H7 (cell line): ENCODE results near the gene NLRP10. TPM values are rescaled to one million over a fixed set of nuclear protein-coding genes. Genes with fewer than 3 reads are reported as not detected.
"Not testable (repeated sequence)": the region's sequence is repeated elsewhere in the genome, so short reads cannot be mapped to it uniquely, and the experiment has no call there.

Experiments used
- DNase-seq: peaks from one replicate; pipeline ENCODE4 v3.0.0; 2012
- H3K27me3 ChIP-seq: 2 replicates; pipeline ENCODE4 v1.6.0; 2011; ENCODE audit warnings: mild to moderate bottlenecking, low read length; ENCODE audit not compliant: control insufficient read depth, insufficient read depth
- H3K36me3 ChIP-seq: replicated peaks from 2 replicates; pipeline ENCODE4 v1.5.1; 2011; ENCODE audit warnings: low read length; ENCODE audit not compliant: control insufficient read depth, insufficient read depth
- H3K4me3 ChIP-seq: 2 replicates; pipeline ENCODE4 v1.5.1; 2011; ENCODE audit warnings: low read depth, mild to moderate bottlenecking, control low read depth, low read length, moderate library complexity; ENCODE audit not compliant: insufficient read depth
- total RNA-seq: library from RNA; depleted of rRNA; stranded (reverse); fragments of >200 nt; shearing (Covaris generic); gene quantifications from 2 replicates; pipeline ENCODE4 v1.2.3, GENCODE V29; 2014; rRNA removed

NLRP10 gene
- 0.14 TPM in 1 of 2 replicates, not detected in the other for total RNA-seq

DNA sequence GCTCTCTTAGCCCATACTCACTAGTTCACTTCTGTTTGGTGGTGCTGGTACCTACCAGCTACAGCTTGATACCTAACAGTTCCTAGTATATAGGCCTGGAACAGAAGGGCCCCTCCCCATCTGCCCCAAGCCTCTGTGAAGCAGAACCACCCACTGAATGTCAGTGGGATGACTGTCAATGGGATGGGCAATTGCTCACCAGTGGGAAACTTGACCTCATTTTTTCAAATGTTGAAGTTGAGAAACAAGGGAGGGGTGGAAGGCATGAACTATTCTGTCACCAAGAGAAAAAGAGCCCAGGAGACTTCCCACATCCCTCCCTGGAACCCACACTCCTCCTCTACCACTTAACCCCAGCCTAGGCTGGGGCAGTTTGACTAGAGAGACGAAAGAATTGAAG, at the start of gene NLRP10:
TSS of gene NLRP10 (minus strand) at position 62 of the 400 bp plus-strand sequence. CDS start 1,952 bp downstream, outside the sequence.
- H3K36me3 ChIP-seq = no peaks in the 10 kb centered on the region
- no peak within 1 kb of the TSS for H3K4me3 ChIP-seq
- DNase-seq = no peak
- H3K27me3 ChIP-seq = no peaks in the 10 kb centered on the region

- H3K27me3 ChIP-seq = peaks cover 29% of the 10 kb centered on the region
- H3K4me3 ChIP-seq = no peak overlapping the region
- H3K36me3 ChIP-seq = no peaks in the 10 kb centered on the region
- DNase-seq = no peak
These were observed 48.6 kb upstream of the NLRP10 start for GRCh38 chr11:8013833-8014232.

DNA sequence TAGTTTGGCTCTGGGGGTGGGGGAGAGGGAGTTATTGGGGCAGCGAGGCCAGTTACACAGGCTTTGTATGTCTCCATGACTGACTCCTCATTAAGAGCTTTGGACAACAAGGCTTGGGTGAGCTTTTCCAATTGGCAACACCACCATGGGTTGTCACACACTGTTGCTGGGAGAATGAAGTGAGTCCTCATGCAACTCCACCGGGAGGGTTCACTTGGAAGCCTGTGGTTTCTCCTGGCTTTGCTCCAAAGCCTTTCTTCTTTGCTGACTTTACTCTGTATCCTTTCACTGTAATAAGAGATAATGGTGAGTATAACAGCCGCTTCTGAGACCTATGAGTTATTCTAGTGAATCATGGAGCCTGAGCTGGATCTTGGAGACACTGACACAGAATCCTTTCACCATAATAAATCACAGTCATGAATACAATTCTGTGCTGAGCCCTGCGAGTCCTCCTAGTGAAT, 46.8 kb upstream of the NLRP10 start:
- no peak for DNase-seq
- peaks cover 11% of the 10 kb centered on the region for H3K27me3 ChIP-seq
- no peak overlapping the region for H3K4me3 ChIP-seq
- H3K36me3 ChIP-seq = no peaks in the 10 kb centered on the region

DNA sequence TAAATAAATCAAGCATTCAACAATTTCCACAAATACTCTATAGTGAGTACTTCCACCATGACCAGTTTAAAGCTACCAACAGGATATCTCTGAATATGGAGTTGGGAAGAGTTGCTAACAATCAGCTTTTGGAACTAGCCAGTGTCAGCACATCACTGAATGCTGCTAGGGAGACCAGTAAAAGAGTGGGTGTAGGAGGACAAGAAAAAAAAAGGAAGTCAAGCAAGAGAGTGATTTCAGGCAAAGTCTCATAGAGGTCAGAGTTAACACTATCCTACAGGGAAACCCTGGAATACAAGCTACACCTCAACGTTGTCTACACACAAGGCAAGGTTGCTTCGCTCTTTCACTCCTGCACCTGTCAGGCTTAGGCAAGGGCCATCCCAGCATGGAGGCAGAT, 46.1 kb upstream of the NLRP10 start:
- Histone ChIP-seq H3K36me3 (no peaks in the 10 kb centered on the region), H3K4me3 (no peak overlapping the region), H3K27me3 (peaks cover 6% of the 10 kb centered on the region)
- DNase-seq = no peak

- Histone ChIP-seq H3K4me3 (no peak overlapping the region), H3K36me3 (no peaks in the 10 kb centered on the region), H3K27me3 (no peaks in the 10 kb centered on the region)
- no peak for DNase-seq
These were observed 44.6 kb upstream of the NLRP10 start for GRCh38 chr11:8009856-8010255.

- H3K4me3 ChIP-seq = no peak overlapping the region
- no peaks in the 10 kb centered on the region for H3K36me3 ChIP-seq
- H3K27me3 ChIP-seq = no peaks in the 10 kb centered on the region
- peak; percentile 47 for DNase-seq
These were observed 43.0 kb upstream of the NLRP10 start for GRCh38 chr11:8008212-8008611.

GRCh38 chr11:8006349-8006977, 41.2 kb upstream of the NLRP10 start:
- H3K27me3 ChIP-seq = no peaks in the 10 kb centered on the region
- H3K4me3 ChIP-seq = no peak overlapping the region
- DNase-seq = peak; percentile 77
- no peaks in the 10 kb centered on the region for H3K36me3 ChIP-seq

DNA sequence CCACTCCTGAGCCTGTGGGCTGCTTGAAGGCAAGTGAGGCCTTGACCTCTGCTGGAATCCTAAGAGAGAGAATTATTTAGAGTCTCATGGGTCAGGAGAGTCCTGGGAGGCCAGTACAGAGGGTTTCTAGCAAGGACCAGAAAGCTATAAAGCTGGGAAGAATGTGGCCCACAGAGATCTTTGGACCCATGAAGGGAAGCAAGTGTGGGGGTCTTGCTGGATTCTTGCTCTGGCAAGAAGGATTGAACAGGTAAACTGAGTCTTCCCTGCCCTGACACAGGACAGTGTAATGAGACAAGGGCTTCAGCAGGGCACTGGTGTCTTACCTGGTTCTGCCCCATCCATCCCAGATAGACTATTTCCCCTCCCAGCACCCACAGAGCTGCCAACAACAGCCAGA, 40.3 kb upstream of the NLRP10 start:
- Histone ChIP-seq H3K4me3 (no peak overlapping the region), H3K27me3 (no peaks in the 10 kb centered on the region)
- no peak for DNase-seq

DNA sequence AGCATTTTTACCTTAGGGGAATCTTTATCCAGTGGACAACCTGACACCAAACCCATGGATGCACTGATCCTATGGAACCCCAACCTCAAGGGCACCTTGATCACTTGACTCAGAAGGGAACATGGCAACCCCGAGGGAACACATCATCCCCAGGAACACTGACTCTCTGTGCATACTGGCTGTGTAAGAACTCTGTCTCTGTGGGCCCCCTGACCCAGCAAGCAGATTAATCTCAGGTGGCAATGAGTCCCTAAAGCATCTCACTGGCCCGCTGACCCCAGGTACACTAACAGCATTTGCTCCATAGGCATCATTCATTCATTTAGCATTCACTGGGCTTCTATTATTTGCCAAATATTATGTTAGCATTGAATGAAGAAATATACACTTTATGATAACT, 38.8 kb upstream of the NLRP10 start:
- no peaks in the 10 kb centered on the region for H3K27me3 ChIP-seq

More for the DNA sequence above, 40.3 kb upstream of the NLRP10 start:
- no peaks in the 10 kb centered on the region for H3K36me3 ChIP-seq

DNA sequence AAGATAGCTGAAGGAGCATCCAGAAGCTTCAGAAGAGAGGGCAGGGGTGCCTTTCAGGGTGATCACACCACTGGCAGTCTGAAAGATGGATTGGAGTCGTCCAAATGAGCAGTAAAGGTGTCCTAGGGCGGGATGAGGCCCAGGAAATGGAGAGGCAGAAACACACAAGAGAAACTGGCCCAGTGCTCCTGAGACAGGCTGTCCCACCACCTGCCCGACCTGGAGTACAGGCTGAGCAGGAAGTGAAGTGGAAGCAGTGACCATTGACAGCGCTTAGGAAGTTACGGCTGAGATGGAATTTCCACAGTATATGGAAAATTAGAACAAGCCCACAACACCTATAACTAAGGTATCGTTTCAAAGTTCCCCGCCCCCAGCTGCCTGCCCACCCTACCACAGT, 37.9 kb upstream of the NLRP10 start:
- 0 out of 2 replicates have a peak, but pooled peaks cover 2% of the 10 kb centered on the region for H3K36me3 ChIP-seq
- no peak for DNase-seq

More for the DNA sequence above, 38.8 kb upstream of the NLRP10 start:
- no peak for DNase-seq
- H3K36me3 ChIP-seq = no peaks in the 10 kb centered on the region
- no peak overlapping the region for H3K4me3 ChIP-seq

DNA sequence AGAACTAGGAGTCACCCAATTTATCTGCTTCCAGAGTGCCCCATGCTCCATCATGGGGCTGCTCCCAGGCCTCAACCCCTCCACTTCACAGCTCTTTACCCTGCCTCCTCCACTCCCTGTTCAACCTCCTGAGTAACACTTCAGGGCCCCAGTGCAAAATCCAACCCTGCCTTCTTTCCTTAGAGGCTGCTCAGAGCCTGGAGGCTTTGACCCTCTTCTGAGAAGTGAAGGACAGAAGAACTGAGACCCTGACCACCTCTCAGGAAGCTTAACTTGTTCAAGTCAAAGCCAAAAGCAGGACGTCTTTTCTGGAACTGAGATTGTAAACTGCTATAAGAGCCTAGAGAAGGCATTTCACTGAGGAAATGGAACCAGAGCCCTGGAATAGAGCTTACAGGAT, 37.4 kb upstream of the NLRP10 start:
- no peak for DNase-seq
- no peaks in the 10 kb centered on the region for H3K27me3 ChIP-seq
- peaks cover 5% of the 10 kb centered on the region; the same call in 1 of the 2 replicates for H3K36me3 ChIP-seq
- H3K4me3 ChIP-seq = no peak overlapping the region

More for the DNA sequence above, 37.9 kb upstream of the NLRP10 start:
- no peak overlapping the region for H3K4me3 ChIP-seq
- no peaks in the 10 kb centered on the region for H3K27me3 ChIP-seq

DNA sequence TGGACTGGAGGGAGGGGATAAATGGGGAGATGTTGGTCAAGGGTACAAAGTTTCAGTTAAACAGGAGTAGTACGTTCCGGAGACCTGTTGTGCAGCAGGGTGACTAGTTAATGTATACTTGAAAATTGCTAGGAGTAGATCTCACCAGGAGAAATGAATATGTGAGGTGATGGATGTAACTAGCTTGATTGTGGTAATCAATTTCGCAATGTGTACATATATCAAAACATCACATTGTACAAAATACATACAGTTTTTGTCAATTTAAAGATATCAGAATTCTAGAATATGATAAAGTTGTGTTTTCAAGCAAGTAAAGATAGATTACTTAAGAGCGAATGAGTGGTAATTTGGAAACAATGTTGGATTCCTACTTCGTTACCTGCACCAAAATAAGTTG, 35.1 kb upstream of the NLRP10 start:
- Histone ChIP-seq H3K4me3 (no peak overlapping the region), H3K36me3 (peaks cover 11% of the 10 kb centered on the region), H3K27me3 (no peaks in the 10 kb centered on the region)
- no peak for DNase-seq

- no peaks in the 10 kb centered on the region for H3K27me3 ChIP-seq
- peaks cover 16% of the 10 kb centered on the region for H3K36me3 ChIP-seq
- DNase-seq = no peak
- no peak overlapping the region for H3K4me3 ChIP-seq
These were observed 34.5 kb upstream of the NLRP10 start for GRCh38 chr11:7999795-8000194.

GRCh38 chr11:7994581-7995278, 29.5 kb upstream of the NLRP10 start:
- no peak for DNase-seq
- Histone ChIP-seq H3K4me3 (no peak overlapping the region), H3K27me3 (no peaks in the 10 kb centered on the region), H3K36me3 (peaks cover 44% of the 10 kb centered on the region)

DNA sequence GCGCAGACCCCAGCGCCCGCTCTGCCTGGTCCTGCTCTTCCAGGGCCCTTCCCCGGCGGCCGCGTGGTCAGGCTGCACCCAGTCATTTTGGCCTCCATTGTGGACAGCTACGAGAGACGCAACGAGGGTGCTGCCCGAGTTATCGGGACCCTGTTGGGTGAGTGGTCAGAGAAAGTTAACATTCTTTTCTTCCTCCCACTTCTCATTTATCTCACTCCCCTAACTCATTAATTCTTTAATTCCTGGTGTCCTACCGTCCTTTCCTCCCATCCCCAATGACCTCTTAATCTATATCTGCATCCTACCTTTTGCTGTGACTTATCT, 22.3 kb upstream of the NLRP10 start:
- H3K4me3 ChIP-seq = peak overlapping the region; percentile 58
- H3K36me3 ChIP-seq = peaks cover 11% of the 10 kb centered on the region
- not testable (repeated sequence) for DNase-seq, H3K27me3 ChIP-seq
